Activated B cell treated with CpG ODN at 0.5 μM for 24 hours (primary cell): Measurements from ENCODE around the gene DLG2. TPM values are rescaled to one million over a fixed set of nuclear protein-coding genes. Genes with fewer than 3 reads are reported as not detected.

Experiments used
- ATAC-seq: fragments of 200-7000 bp; cut with Tn5 transposase; one replicate; pipeline ENCODE4 v1.10.0; 2021; ENCODE audit warnings: low read depth, mild to moderate bottlenecking, moderate library complexity
- CTCF ChIA-PET: fragments of 350-600 bp; sonication (Branson Sonifier 250); formaldehyde crosslinking; loops from one replicate; lab custom pipeline; 2021; ENCODE audit warnings: antibody characterized with exemption; lab: Charles Lee
- POLR2A ChIA-PET: fragments of 350-600 bp; sonication (Branson Sonifier 250); formaldehyde crosslinking; loops from one replicate; lab custom pipeline; 2021; ENCODE audit warnings: antibody characterized with exemption; lab: Charles Lee
- DNase-seq: peaks from one replicate; pipeline ENCODE4 v3.0.0; 2022
- H3K27ac Mint-ChIP-seq: one replicate; pipeline ENCODE4 v1.8.0; 2020; ENCODE audit warnings: mixed read lengths
- H3K27me3 Mint-ChIP-seq: one replicate; pipeline ENCODE4 v1.8.0; 2021; ENCODE audit warnings: mixed read lengths
- H3K36me3 Mint-ChIP-seq: one replicate; pipeline ENCODE4 v1.8.0; 2021; ENCODE audit warnings: low read depth, mixed read lengths
- H3K4me1 Mint-ChIP-seq: one replicate; pipeline ENCODE4 v1.8.0; 2021; ENCODE audit warnings: mixed read lengths
- H3K4me3 Mint-ChIP-seq: one replicate; pipeline ENCODE4 v1.8.0; 2020; ENCODE audit warnings: mild to moderate bottlenecking, mixed read lengths
- H3K9me3 Mint-ChIP-seq: one replicate; pipeline ENCODE4 v1.8.0; 2020; ENCODE audit warnings: mixed read lengths
- CTCF ChIP-seq: fragments of 200-600 bp; IDR thresholded peaks from one replicate; pipeline ENCODE4 v1.8.0; 2022; ENCODE audit warnings: antibody characterized with exemption, mild to moderate bottlenecking
- intact Hi-C: fragments of 100-400 bp; cut with micrococcal nuclease; formaldehyde crosslinking; loops from one replicate; pipeline ENCODE4 v1.15.1; 2024
- total RNA-seq: library from RNA; stranded (reverse); gene quantifications from 2 replicates; pipeline ENCODE4 v1.2.3, GENCODE V29; 2022

DLG2 gene
- total RNA-seq, 1 donor from 2014 or later = 2.7 TPM

GRCh38 chr11:84642500-84642899 lies 984.6 kb downstream of the DLG2 start:
- CTCF ChIA-PET = no interaction called here

GRCh38 chr11:84634309-84634708 lies 992.8 kb downstream of the DLG2 start:
- no peak for TF ChIP-seq CTCF
- ChIA-PET POLR2A (no interaction called here), CTCF (no interaction called here)
- Mint-ChIP-seq H3K27ac (no peak overlapping the region), H3K27me3 (peaks cover 2% of the 10 kb centered on the region), H3K36me3 (no peaks in the 10 kb centered on the region), H3K9me3 (no peaks in the 10 kb centered on the region), H3K4me1 (no peaks in the 10 kb centered on the region), H3K4me3 (no peak overlapping the region)
- intact Hi-C loops = no loop called here
- no peak for DNase-seq
- no peak for ATAC-seq

More at GRCh38 chr11:84642500-84642899, 984.6 kb downstream of the DLG2 start:
- Mint-ChIP-seq H3K27ac (no peak overlapping the region), H3K36me3 (no peaks in the 10 kb centered on the region), H3K4me3 (no peak overlapping the region), H3K27me3 (no peaks in the 10 kb centered on the region), H3K9me3 (no peaks in the 10 kb centered on the region), H3K4me1 (no peaks in the 10 kb centered on the region)
- TF ChIP-seq CTCF = no peak
- POLR2A ChIA-PET = interaction anchor here (0.7 kb wide), 1 partner anchor 82 kb away, joined by 3 read pairs; no protein-coding TSS in a partner anchor
- ATAC-seq (no peak), DNase-seq (no peak)
- intact Hi-C loops = no loop called here

- no peak for DNase-seq
- no peak for ATAC-seq
- no peaks in the 10 kb centered on the region for H3K4me1 Mint-ChIP-seq
- H3K4me3 Mint-ChIP-seq = no peak overlapping the region
- POLR2A ChIA-PET = no interaction called here
- H3K9me3 Mint-ChIP-seq = peaks cover 2% of the 10 kb centered on the region
- TF ChIP-seq CTCF = no peak
- CTCF ChIA-PET = no interaction called here
- H3K36me3 Mint-ChIP-seq = no peaks in the 10 kb centered on the region
- H3K27me3 Mint-ChIP-seq = peaks cover 3% of the 10 kb centered on the region
- no peak overlapping the region for H3K27ac Mint-ChIP-seq
- intact Hi-C loops = no loop called here
These were observed 998.1 kb downstream of the DLG2 start for GRCh38 chr11:84628871-84629620.

GRCh38 chr11:84626256-84626655 lies 1000.9 kb downstream of the DLG2 start:
- Mint-ChIP-seq H3K4me3 (no peak overlapping the region), H3K27me3 (peaks cover 3% of the 10 kb centered on the region), H3K4me1 (no peaks in the 10 kb centered on the region), H3K36me3 (no peaks in the 10 kb centered on the region), H3K9me3 (peaks cover 2% of the 10 kb centered on the region), H3K27ac (no peak overlapping the region)
- intact Hi-C loops = no loop called here
- ATAC-seq (no peak), DNase-seq (no peak)
- ChIA-PET POLR2A (no interaction called here), CTCF (no interaction called here)
- TF ChIP-seq CTCF = no peak

- Mint-ChIP-seq H3K27ac (no peak overlapping the region), H3K9me3 (no peaks in the 10 kb centered on the region), H3K27me3 (no peaks in the 10 kb centered on the region), H3K4me3 (no peak overlapping the region), H3K4me1 (no peaks in the 10 kb centered on the region), H3K36me3 (no peaks in the 10 kb centered on the region)
- TF ChIP-seq CTCF = no peak
- CTCF ChIA-PET = no interaction called here
- ATAC-seq (no peak), DNase-seq (no peak)
- POLR2A ChIA-PET = no interaction called here
- intact Hi-C loops = no loop called here
These were observed 1014.5 kb downstream of the DLG2 start for GRCh38 chr11:84612645-84613044.
